Stomach (tissue), 4 donors: ENCODE results near the gene SPOCD1.

Experiments used
- CTCF ChIP-seq, 7 experiments: fragments of 450-650 bp in 4 of 7; fragments of 200-600 bp in 3 of 7; sonication (generic) in 3 of 7; IDR thresholded peaks; one replicate each; pipeline ENCODE4 v1.5.1; 2016 to 2019; ENCODE audit warnings: antibody characterized with exemption in 7 of 7, control low read depth in 2 of 7, mild to moderate bottlenecking in 1 of 7
- EP300 ChIP-seq: sonication (generic); formaldehyde crosslinking; IDR thresholded peaks from one replicate; pipeline ENCODE4 v1.6.1; 2017; ENCODE audit warnings: antibody characterized with exemption
- POLR2A ChIP-seq, 4 donors: fragments of 450-650 bp; IDR thresholded peaks; one replicate each; pipeline ENCODE4 v1.6.1; 2016; ENCODE audit warnings: antibody characterized with exemption in 4 of 4, control low read depth in 2 of 4, mild to moderate bottlenecking in 1 of 4, moderate library complexity in 1 of 4
- POLR2AphosphoS5 ChIP-seq, 3 donors: sonication (generic); formaldehyde crosslinking; IDR thresholded peaks; one replicate each; pipeline ENCODE4 v1.6.1; 2016; ENCODE audit warnings: antibody characterized with exemption in 3 of 3

GRCh38 chr1:31758823-31759222 lies 57.0 kb downstream of the SPOCD1 start:
- TF ChIP-seq CTCF (IDR thresholded peaks at IDR 0.05) (no peak), POLR2AphosphoS5 (IDR thresholded peaks at IDR 0.05) (no peak), EP300 (no peak), POLR2A (IDR thresholded peaks at IDR 0.05) (no peak)
